ENCODE measurements around the gene KCNAB1. TPM values are rescaled to one million over a fixed set of nuclear protein-coding genes. Genes with fewer than 3 reads are reported as not detected.
"Not testable (repeated sequence)": the region's sequence is repeated elsewhere in the genome, so short reads cannot be mapped to it uniquely, and the experiment has no call there.

Gene KCNAB1
- total RNA-seq, 4 donors from 2014 or later = 0.38 to 1.5 (median 0.49) TPM

DNA sequence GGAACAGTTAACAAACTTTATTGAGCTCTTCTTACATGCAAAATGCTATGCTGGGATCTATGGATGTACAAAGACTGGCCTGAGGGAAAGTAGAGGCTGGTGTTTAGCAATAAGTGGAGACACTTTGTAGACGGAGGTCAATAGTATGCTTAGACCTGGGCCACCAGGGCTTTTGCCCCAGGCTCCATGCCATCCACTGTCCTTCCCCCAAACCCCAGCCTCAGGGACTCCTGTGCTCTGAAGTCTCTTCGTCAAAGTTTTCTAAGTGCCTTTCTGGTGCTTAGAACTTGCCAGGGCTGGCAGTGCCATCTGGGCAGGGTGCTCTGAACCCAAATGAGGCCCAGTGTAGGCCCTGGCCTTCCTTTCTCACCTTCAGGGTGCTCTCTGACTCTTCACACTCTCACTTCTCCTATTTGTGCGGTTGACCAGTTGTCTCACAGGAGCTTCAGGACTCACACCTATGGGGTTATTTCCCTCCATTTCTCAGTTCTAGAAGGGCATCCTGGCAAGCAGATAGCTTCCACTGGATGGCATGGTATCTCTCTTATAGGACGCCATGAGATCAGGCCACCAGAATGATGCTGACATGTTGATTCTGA lies 21.8 kb upstream of the KCNAB1 start:
- H3K4me3 ChIP-seq = no peak overlapping the region
- no peaks in the 10 kb centered on the region for H3K4me1 ChIP-seq
- H3K27me3 ChIP-seq = no peaks in the 10 kb centered on the region
- no peaks in the 10 kb centered on the region for H3K36me3 ChIP-seq
- TF ChIP-seq, protein P1, sequence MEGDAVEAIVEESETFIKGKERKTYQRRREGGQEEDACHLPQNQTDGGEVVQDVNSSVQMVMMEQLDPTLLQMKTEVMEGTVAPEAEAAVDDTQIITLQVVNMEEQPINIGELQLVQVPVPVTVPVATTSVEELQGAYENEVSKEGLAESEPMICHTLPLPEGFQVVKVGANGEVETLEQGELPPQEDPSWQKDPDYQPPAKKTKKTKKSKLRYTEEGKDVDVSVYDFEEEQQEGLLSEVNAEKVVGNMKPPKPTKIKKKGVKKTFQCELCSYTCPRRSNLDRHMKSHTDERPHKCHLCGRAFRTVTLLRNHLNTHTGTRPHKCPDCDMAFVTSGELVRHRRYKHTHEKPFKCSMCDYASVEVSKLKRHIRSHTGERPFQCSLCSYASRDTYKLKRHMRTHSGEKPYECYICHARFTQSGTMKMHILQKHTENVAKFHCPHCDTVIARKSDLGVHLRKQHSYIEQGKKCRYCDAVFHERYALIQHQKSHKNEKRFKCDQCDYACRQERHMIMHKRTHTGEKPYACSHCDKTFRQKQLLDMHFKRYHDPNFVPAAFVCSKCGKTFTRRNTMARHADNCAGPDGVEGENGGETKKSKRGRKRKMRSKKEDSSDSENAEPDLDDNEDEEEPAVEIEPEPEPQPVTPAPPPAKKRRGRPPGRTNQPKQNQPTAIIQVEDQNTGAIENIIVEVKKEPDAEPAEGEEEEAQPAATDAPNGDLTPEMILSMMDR (IDR thresholded peaks at IDR 0.05) = no peak
- TF ChIP-seq EP300 (IDR thresholded peaks at IDR 0.05) (no peak), POLR2A (IDR thresholded peaks at IDR 0.05) (no peak), POLR2AphosphoS5 (IDR thresholded peaks at IDR 0.05) (no peak)
- WGBS = 91% methylated on average over 4 of the region's 4 CpGs
- DNase-seq (ENCODE audit: low spot score in 2 of 2) = no peak
- H3K9me3 ChIP-seq = no peaks in the 10 kb centered on the region
- no peak overlapping the region for H3K27ac ChIP-seq

DNA sequence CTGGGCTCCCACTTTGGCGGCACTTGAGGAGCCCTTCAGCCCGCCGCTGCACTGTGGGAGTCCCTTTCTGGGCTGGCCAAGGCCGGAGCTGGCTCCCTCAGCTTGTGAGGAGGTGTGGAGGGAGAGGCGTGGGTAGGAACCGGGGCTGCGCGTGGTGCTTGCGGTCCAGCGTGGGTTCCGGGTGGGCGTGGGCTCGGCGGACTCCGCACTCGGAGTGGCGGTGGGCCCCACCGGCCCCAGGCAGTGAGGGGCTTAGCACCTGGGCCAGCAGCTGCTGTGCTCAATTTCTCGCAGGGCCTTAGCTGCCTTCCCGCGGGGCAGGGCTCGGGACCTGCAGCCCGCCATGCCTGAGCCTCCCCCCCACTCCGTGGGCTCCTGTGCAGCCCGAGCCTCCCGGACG lies 21.0 kb upstream of the KCNAB1 start:
- H3K36me3 ChIP-seq; H3K4me1 ChIP-seq; H3K4me3 ChIP-seq; H3K9me3 ChIP-seq; H3K27me3 ChIP-seq; H3K27ac ChIP-seq; DNase-seq (ENCODE audit: low spot score in 2 of 2): not testable (repeated sequence)
- whole genome bisulfite sequencing = 98% methylated on average over 7 of the region's 27 CpGs

DNA sequence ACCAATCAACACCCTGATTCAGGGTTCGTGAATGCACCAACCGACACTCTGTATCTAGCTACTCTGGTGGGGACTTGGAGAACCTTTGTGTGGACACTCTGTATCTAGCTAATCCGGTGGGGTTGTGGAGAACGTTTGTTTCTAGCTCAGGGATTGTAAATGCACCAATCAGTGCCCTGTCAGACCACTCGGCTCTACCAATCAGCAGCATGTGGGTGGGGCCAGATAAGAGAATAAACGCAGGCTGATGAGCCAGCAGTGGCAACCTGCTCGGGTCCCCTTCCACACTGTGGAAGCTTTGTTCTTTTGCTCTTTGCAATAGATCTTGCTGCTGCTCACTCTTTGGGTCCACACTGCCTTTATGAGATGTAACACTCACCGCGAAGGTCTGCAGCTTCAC lies 20.4 kb upstream of the KCNAB1 start:
- not testable (repeated sequence) for H3K4me3 ChIP-seq; H3K9me3 ChIP-seq; H3K4me1 ChIP-seq; H3K27me3 ChIP-seq; DNase-seq (ENCODE audit: low spot score in 2 of 2); H3K27ac ChIP-seq; H3K36me3 ChIP-seq
- WGBS = 100% methylated on average over 3 of the region's 9 CpGs

DNA sequence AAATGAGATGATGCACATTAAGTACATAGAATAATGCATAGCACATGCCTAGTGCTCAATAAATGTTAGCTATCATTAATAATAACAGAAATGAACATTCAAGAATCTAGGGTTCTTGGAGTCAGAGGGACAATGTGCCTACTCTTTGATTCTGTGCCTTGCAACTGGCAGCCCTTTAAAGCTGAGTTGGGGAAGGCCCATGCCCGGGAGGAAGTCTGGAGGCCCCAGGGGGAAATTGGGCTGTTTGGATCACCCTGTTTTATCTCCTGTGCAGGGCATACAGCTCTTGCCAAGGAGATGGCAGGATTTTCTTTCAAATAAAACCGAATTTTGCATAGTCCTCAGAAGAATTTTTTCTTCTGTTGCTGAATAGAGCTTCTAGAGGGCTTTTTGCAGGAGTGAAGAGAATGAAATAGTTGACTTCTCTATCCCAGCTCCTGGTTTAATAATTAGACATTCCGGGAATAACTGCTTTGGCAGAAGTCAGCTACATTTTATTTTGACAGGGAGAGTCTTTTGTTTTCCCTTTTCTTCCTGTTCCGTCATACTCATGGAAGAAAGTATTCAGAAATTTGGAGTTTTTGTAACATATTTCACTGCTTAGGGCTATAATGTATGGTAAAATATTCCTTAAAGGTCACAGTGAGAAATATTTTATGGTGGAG lies 18.0 kb upstream of the KCNAB1 start:
- Histone ChIP-seq H3K4me1 (no peaks in the 10 kb centered on the region), H3K27ac (no peak overlapping the region), H3K36me3 (no peaks in the 10 kb centered on the region), H3K9me3 (no peaks in the 10 kb centered on the region), H3K4me3 (no peak overlapping the region), H3K27me3 (no peaks in the 10 kb centered on the region)
- TF ChIP-seq POLR2A (IDR thresholded peaks at IDR 0.05) (no peak), EP300 (IDR thresholded peaks at IDR 0.05) (no peak), POLR2AphosphoS5 (IDR thresholded peaks at IDR 0.05) (no peak)
- TF ChIP-seq, protein P1 (IDR thresholded peaks at IDR 0.05) = no peak
- WGBS = 21% methylated on average over 4 of the region's 4 CpGs
- no peak for DNase-seq (ENCODE audit: low spot score in 2 of 2)

DNA sequence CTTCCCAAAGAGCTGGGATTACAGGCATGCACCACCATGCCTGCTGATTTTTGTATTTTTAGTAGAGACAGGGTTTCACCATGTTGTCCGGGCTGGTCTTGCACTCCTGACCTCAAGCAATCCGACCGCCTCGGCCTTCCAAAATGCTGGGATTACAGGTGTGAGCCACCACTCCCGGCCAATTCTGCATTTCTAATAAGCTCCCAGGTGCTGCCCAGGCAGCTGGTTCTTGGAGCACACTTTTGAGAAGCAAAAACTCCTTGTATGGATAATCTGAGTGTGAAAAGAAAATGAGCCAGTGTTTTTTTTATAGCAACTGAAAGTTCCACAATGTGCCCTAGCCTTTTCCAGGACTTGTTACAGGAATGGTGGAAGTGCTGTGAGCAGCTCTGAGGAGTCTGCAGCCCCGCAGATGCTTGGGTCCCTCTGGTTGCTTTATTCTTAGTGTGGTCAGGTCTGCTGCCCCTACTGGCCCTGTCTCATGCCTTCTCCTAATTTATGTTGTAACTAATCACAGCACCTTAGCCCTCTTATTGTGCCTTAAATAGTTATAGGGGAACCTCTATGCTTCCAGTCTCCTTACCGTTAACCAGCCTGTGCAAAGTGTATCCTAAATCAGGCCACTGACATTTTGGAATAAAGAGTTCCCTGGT lies 13.5 kb upstream of the KCNAB1 start:
- no peaks in the 10 kb centered on the region for H3K27me3 ChIP-seq

DNA sequence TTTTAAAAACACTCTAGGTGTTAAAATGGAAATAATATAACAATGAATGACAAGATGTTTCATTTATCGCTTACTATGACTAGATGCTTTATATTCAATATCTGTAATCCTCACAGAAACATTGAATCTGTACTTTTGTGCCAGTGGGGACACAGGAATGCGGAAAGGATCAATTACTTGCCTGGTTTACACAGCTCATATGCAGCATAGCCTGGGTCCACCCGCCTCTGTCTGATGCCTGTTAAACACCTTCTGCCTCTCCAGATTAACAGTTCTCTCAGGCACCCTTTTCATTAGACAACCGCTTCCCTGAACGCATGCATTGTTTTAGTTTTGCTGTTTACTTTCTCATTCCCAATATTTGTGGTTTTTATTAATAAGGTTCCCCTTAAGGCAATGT lies 12.9 kb upstream of the KCNAB1 start:
- 76% methylated on average over 5 of the region's 5 CpGs for WGBS
- no peaks in the 10 kb centered on the region for H3K4me1 ChIP-seq
- H3K4me3 ChIP-seq = no peak overlapping the region
- TF ChIP-seq POLR2AphosphoS5 (IDR thresholded peaks at IDR 0.05) = no peak
- no peak for TF ChIP-seq POLR2A (IDR thresholded peaks at IDR 0.05)
- TF ChIP-seq, protein P1 (IDR thresholded peaks at IDR 0.05) = no peak
- no peak for TF ChIP-seq EP300 (IDR thresholded peaks at IDR 0.05)
- no peaks in the 10 kb centered on the region for H3K9me3 ChIP-seq
- no peaks in the 10 kb centered on the region for H3K27me3 ChIP-seq
- no peak for DNase-seq (ENCODE audit: low spot score in 2 of 2)
- H3K27ac ChIP-seq = no peak overlapping the region
- no peaks in the 10 kb centered on the region for H3K36me3 ChIP-seq

More for the DNA sequence above, 13.5 kb upstream of the KCNAB1 start:
- no peak for DNase-seq (ENCODE audit: low spot score in 2 of 2)
- no peaks in the 10 kb centered on the region for H3K4me1 ChIP-seq
- TF ChIP-seq EP300 (IDR thresholded peaks at IDR 0.05) (no peak), POLR2A (IDR thresholded peaks at IDR 0.05) (no peak)
- no peaks in the 10 kb centered on the region for H3K36me3 ChIP-seq
- H3K4me3 ChIP-seq = no peak overlapping the region
- H3K9me3 ChIP-seq = no peaks in the 10 kb centered on the region
- no peak overlapping the region for H3K27ac ChIP-seq
- 89% methylated on average over 7 of the region's 7 CpGs for WGBS

Measured in suprapubic skin (tissue), 4 donors.